Activated gamma-delta T cell (primary cell): ENCODE results near the gene KIZ.
"Not testable (repeated sequence)": the region's sequence is repeated elsewhere in the genome, so short reads cannot be mapped to it uniquely, and the experiment has no call there.

Experiments
- DNase-seq: peaks from one replicate; lab custom pipeline; 2025; lab: John Stamatoyannopoulos, UW

KIZ gene

GRCh38 chr20:21230686-21231085, 104.8 kb downstream of the KIZ start:
- no peak for DNase-seq

GRCh38 chr20:21232546-21233280, 106.8 kb downstream of the KIZ start:
- DNase-seq: no peak

GRCh38 chr20:21234324-21234723, 108.4 kb downstream of the KIZ start:
- no peak for DNase-seq

- DNase-seq: no peak
Measured at GRCh38 chr20:21234806-21235483, 109.1 kb downstream of the KIZ start.

- no peak for DNase-seq
Measured at GRCh38 chr20:21235484-21236445, 109.9 kb downstream of the KIZ start.

- DNase-seq: no peak
Measured at GRCh38 chr20:21237956-21238799, 112.3 kb downstream of the KIZ start.

- no peak for DNase-seq
Measured at GRCh38 chr20:21238818-21239536, 113.1 kb downstream of the KIZ start.

GRCh38 chr20:21240394-21240793, 114.5 kb downstream of the KIZ start:
- no peak for DNase-seq

GRCh38 chr20:21241406-21241805, 115.5 kb downstream of the KIZ start:
- DNase-seq: no peak

- no peak for DNase-seq
Measured at GRCh38 chr20:21243811-21244210, 117.9 kb downstream of the KIZ start.

GRCh38 chr20:21244808-21245207, 118.9 kb downstream of the KIZ start:
- no peak for DNase-seq

GRCh38 chr20:21246161-21246560, 120.3 kb downstream of the KIZ start:
- no peak for DNase-seq

- not testable (repeated sequence) for DNase-seq
Measured at GRCh38 chr20:21247603-21248095, 121.8 kb downstream of the KIZ start.

GRCh38 chr20:21251278-21251677, 125.4 kb downstream of the KIZ start:
- no peak for DNase-seq

- DNase-seq: no peak
Measured at GRCh38 chr20:21257192-21257591, 131.3 kb downstream of the KIZ start.

- DNase-seq: no peak
Measured at GRCh38 chr20:21258411-21258810, 132.5 kb downstream of the KIZ start.

GRCh38 chr20:21259346-21259745, 133.5 kb downstream of the KIZ start:
- no peak for DNase-seq

- DNase-seq: no peak
Measured at GRCh38 chr20:21262812-21263211, 136.9 kb downstream of the KIZ start.

- DNase-seq: no peak
Measured at GRCh38 chr20:21265261-21266190, 139.6 kb downstream of the KIZ start.

GRCh38 chr20:21266191-21266536, 140.3 kb downstream of the KIZ start:
- no peak for DNase-seq
